ENCODE measurements around the gene SEC22A. TPM values are rescaled to one million over a fixed set of nuclear protein-coding genes. Genes with fewer than 3 reads are reported as not detected.

SEC22A gene
- total and polyA plus RNA-seq, 2 donors (not counting 1 experiment from before 2014, with no cell fraction given) = 15.6 to 19.3 TPM

DNA sequence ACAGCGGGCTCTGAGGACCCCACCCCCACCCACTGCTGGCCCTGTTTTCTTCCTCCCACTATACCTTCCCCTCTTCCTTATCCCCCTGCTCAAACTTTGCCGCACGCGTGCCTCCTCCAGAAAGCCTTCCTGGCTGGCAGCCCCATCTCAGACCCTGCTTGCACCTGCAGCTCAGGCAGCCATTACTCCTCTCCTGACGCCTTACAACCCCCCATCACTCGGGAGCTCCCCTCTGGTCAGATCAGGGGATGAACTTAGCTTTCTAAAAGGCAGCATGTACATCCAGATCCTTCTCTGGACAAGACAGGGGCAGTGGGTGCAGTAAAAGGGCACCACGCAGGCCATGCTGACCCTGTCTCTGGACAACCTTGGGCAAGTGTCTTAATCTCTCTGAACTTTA lies 94.5 kb downstream of the SEC22A start:
- POLR2A ChIA-PET = no interaction called here
- CTCF ChIA-PET = no interaction called here
- H3K4me3 ChIP-seq (ENCODE audit: control extremely low read depth in 1 of 5, extremely low read depth in 1 of 5, insufficient read depth in 1 of 5, low read depth in 2 of 5, low read length in 4 of 5) = no peak overlapping the region
- no peaks in the 10 kb centered on the region for H3K4me1 ChIP-seq (ENCODE audit: control insufficient read depth in 2 of 2, insufficient read depth in 2 of 2, low read length in 2 of 2)
- TF ChIP-seq, protein P1, sequence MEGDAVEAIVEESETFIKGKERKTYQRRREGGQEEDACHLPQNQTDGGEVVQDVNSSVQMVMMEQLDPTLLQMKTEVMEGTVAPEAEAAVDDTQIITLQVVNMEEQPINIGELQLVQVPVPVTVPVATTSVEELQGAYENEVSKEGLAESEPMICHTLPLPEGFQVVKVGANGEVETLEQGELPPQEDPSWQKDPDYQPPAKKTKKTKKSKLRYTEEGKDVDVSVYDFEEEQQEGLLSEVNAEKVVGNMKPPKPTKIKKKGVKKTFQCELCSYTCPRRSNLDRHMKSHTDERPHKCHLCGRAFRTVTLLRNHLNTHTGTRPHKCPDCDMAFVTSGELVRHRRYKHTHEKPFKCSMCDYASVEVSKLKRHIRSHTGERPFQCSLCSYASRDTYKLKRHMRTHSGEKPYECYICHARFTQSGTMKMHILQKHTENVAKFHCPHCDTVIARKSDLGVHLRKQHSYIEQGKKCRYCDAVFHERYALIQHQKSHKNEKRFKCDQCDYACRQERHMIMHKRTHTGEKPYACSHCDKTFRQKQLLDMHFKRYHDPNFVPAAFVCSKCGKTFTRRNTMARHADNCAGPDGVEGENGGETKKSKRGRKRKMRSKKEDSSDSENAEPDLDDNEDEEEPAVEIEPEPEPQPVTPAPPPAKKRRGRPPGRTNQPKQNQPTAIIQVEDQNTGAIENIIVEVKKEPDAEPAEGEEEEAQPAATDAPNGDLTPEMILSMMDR (IDR thresholded peaks at IDR 0.05) = no peak
- no peak for TF ChIP-seq EZH2 (IDR thresholded peaks at IDR 0.05; ENCODE audit: borderline replicate concordance, insufficient read depth, low read depth, low read length, poor library complexity, severe bottlenecking)
- no peak overlapping the region for H3K4me2 ChIP-seq (replicated peaks; ENCODE audit: low read depth, low read length, poor library complexity, severe bottlenecking)
- no peaks in the 10 kb centered on the region for H3K27me3 ChIP-seq (replicated peaks in 1 of 4; ENCODE audit: control extremely low read depth in 1 of 4, control insufficient read depth in 3 of 4, insufficient read depth in 4 of 4, low read length in 3 of 4)
- H4K20me1 ChIP-seq (ENCODE audit: control insufficient read depth, insufficient read depth, low read length, poor library complexity, severe bottlenecking) = no peaks in the 10 kb centered on the region
- Mint-ChIP-seq H3K9me3 (ENCODE audit: insufficient read depth) (no peaks in the 10 kb centered on the region), H3K4me3 (no peak overlapping the region), H3K27me3 (no peaks in the 10 kb centered on the region), H3K27ac (no peak overlapping the region), H3K4me1 (no peaks in the 10 kb centered on the region)
- H2AFZ ChIP-seq (ENCODE audit: insufficient read depth, low read depth, low read length, poor library complexity, severe bottlenecking) = no peak overlapping the region
- no peak overlapping the region for H3K9ac ChIP-seq (ENCODE audit: low read length)
- 98% methylated on average over 6 of the region's 7 CpGs for WGBS (ENCODE audit: insufficient coverage)
- DNase-seq (no peak), ATAC-seq (ENCODE audit: low read depth) (no peak)
- H3K27ac ChIP-seq (ENCODE audit: low read length in 2 of 2) = no peak overlapping the region
- no peaks in the 10 kb centered on the region for H3K79me2 ChIP-seq (ENCODE audit: control insufficient read depth, insufficient read depth, low read length)
- H3K36me3 ChIP-seq (replicated peaks in 1 of 2; ENCODE audit: control extremely low read depth in 1 of 2, control insufficient read depth in 1 of 2, extremely low read depth in 1 of 2, insufficient read depth in 2 of 2, low read length in 1 of 2) = no peaks in the 10 kb centered on the region
- intact Hi-C loops (cut with micrococcal nuclease) = no loop called here
- no peaks in the 10 kb centered on the region for H3K9me3 ChIP-seq (ENCODE audit: control extremely low read depth in 1 of 3, control insufficient read depth in 2 of 3, insufficient read depth in 1 of 3, low read length in 2 of 3)

DNA sequence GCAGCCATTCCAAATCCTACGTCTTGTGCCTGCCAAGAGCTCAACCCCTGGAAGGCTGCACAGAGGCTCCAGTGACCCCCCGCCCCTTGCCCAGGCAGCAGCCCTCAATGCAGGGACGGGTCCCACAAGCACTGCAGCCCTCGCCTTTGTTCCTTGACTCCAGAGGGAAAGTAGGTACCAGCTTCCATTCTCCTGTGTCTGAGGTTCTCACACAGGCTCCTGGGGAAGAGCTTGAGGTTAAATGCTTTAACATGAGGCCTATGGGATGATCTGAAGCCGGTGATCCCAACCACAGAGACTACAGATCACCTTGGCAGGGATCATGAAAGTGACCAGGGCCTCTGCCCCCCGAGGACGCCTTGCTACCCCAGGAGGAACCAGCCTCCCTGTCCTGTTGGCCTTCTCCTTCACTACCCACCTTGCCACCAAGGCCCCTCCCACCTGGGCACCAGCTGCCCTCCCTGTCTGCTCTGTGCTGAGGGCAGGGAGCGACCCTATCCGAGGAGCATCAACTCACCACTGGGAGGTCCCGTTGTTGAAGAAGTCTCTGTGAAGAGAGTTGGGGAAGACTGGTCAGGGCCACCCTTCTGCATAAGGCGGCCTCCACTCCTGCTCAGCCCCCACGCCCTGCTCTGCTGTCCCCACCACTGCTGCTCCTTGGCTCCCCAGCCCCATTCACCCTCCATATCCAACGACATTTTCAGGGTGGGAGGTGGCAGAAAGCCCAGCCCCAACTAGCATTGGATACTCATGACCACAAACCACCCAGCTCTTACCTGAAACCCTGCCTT lies 95.3 kb downstream of the SEC22A start:
- no peaks in the 10 kb centered on the region for H3K4me1 ChIP-seq (ENCODE audit: control insufficient read depth in 2 of 2, insufficient read depth in 2 of 2, low read length in 2 of 2)
- 86% methylated on average over 12 of the region's 13 CpGs for WGBS (ENCODE audit: insufficient coverage)
- CTCF ChIA-PET = no interaction called here

More for the DNA sequence above, 95.3 kb downstream of the SEC22A start:
- no peak for DNase-seq
- Histone ChIP-seq H2AFZ (ENCODE audit: insufficient read depth, low read depth, low read length, poor library complexity, severe bottlenecking) (no peak overlapping the region), H3K9ac (ENCODE audit: low read length) (no peak overlapping the region), H3K36me3 (replicated peaks in 1 of 2; ENCODE audit: control extremely low read depth in 1 of 2, control insufficient read depth in 1 of 2, extremely low read depth in 1 of 2, insufficient read depth in 2 of 2, low read length in 1 of 2) (no peaks in the 10 kb centered on the region), H3K4me3 (ENCODE audit: control extremely low read depth in 1 of 5, extremely low read depth in 1 of 5, insufficient read depth in 1 of 5, low read depth in 2 of 5, low read length in 4 of 5) (no peak overlapping the region), H3K27ac (ENCODE audit: low read length in 2 of 2) (no peak overlapping the region), H3K27me3 (replicated peaks in 1 of 4; ENCODE audit: control extremely low read depth in 1 of 4, control insufficient read depth in 3 of 4, insufficient read depth in 4 of 4, low read length in 3 of 4) (no peaks in the 10 kb centered on the region), H3K79me2 (ENCODE audit: control insufficient read depth, insufficient read depth, low read length) (no peaks in the 10 kb centered on the region), H3K4me2 (replicated peaks; ENCODE audit: low read depth, low read length, poor library complexity, severe bottlenecking) (no peak overlapping the region), H4K20me1 (ENCODE audit: control insufficient read depth, insufficient read depth, low read length, poor library complexity, severe bottlenecking) (no peaks in the 10 kb centered on the region), H3K9me3 (ENCODE audit: control extremely low read depth in 1 of 3, control insufficient read depth in 2 of 3, insufficient read depth in 1 of 3, low read length in 2 of 3) (no peaks in the 10 kb centered on the region)
- H3K4me3 Mint-ChIP-seq = no peak overlapping the region
- intact Hi-C loops (cut with micrococcal nuclease) = no loop called here
- no peaks in the 10 kb centered on the region for H3K9me3 Mint-ChIP-seq (ENCODE audit: insufficient read depth)
- H3K27ac Mint-ChIP-seq = no peak overlapping the region
- POLR2A ChIA-PET = no interaction called here
- ATAC-seq (ENCODE audit: low read depth) = no peak
- TF ChIP-seq EZH2 (IDR thresholded peaks at IDR 0.05; ENCODE audit: borderline replicate concordance, insufficient read depth, low read depth, low read length, poor library complexity, severe bottlenecking) = no peak
- TF ChIP-seq, protein P1 (IDR thresholded peaks at IDR 0.05) = no peak
- H3K27me3 Mint-ChIP-seq = no peaks in the 10 kb centered on the region
- H3K4me1 Mint-ChIP-seq = no peaks in the 10 kb centered on the region

Measured in B cell (primary cell).